ENCODE results near the gene MMP25.

DNA sequence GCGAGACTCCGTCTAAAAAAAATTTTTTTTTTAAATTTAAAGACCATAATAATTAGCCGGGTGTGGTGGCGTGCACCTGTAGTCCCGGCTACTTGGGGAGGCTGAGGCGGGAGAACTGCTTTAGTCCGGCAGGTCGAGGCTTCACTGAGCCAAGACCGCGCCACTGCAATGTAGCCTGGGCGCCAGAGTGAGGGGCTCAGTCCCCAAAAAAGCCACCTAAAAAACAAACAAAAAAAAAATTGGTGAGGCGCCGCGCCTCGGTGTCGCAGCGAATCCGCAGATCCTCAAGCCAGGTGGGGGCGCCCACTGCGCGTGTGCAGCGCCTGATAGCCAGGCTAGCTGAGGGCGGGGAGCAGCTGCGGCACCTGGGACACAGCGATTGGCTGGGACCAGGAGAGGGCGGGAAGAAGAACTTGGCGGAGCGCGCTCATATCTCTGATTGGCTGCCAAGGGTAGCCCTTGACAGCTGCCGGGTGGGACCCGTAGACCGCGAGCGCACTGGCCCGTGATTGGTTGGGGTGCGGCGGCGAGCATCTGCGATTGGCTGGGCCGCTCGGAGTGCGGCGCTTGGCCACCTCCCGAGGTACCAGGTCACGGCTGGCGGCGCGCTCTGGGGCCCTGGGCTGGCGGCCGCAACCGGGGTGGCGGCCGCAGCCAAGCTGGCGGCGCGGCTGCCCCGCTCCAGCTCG, 42.6 kb upstream of the MMP25 start:
- TF ChIP-seq CTCF (conservative IDR thresholded peaks at IDR 0.05 in 1 of 2, IDR thresholded peaks at IDR 0.05 in 1 of 2; ENCODE audit: extremely low read depth in 1 of 2, insufficient read depth in 1 of 2, low read depth in 1 of 2, low read length in 2 of 2) (peak; percentile 23 to 69), EZH2 (IDR thresholded peaks at IDR 0.05; ENCODE audit: borderline replicate concordance, low read length) (no peak)
